Transverse colon (tissue), 4 donors: ENCODE data around the gene NATD1.

Experiments
- CTCF ChIP-seq, 5 experiments: fragments of 200-600 bp in 3 of 5; fragments of 450-650 bp in 2 of 5; sonication (generic) in 3 of 5; IDR thresholded peaks; 1 replicate in 2 of 5; 2 replicates in 3 of 5; pipeline ENCODE4 v1.5.1; 2016 to 2017; ENCODE audit warnings: antibody characterized with exemption in 5 of 5, inconsistent platforms in 3 of 5, mild to moderate bottlenecking in 2 of 5, moderate library complexity in 1 of 5
- EP300 ChIP-seq: sonication (generic); formaldehyde crosslinking; IDR thresholded peaks from one replicate; pipeline ENCODE4 v1.6.1; 2017; ENCODE audit warnings: antibody characterized with exemption, low read depth
- POLR2A ChIP-seq: fragments of 450-650 bp; IDR thresholded peaks from one replicate; pipeline ENCODE4 v1.6.1; 2016; ENCODE audit warnings: antibody characterized with exemption, mild to moderate bottlenecking, moderate library complexity
- POLR2AphosphoS5 ChIP-seq, 3 donors: sonication (generic); formaldehyde crosslinking; IDR thresholded peaks; one replicate each; pipeline ENCODE4 v1.6.1; 2016; ENCODE audit warnings: antibody characterized with exemption in 3 of 3

- TF ChIP-seq CTCF (IDR thresholded peaks at IDR 0.05) (no peak), EP300 (no peak), POLR2AphosphoS5 (IDR thresholded peaks at IDR 0.05) (no peak), POLR2A (no peak)
Measured at GRCh38 chr17:21235921-21236320, 17.3 kb downstream of the NATD1 start.
